ENCODE results near the gene CRB1.

CRB1 gene

GRCh38 chr1:197268012-197268411, at the start of gene CRB1:
Gene CRB1 (plus strand): TSS chr1:197268252. CDS start chr1:197268413, 161 bp downstream.
- DNase-seq (ENCODE audit: low read depth, low spot score): no peak
- no peak within 1 kb of the TSS for H3K27ac ChIP-seq

- H3K27ac ChIP-seq: no peak overlapping the region
- no peak for DNase-seq (ENCODE audit: low read depth, low spot score)
These were observed 49.2 kb upstream of the CRB1 start for GRCh38 chr1:197218857-197219256.

GRCh38 chr1:197222025-197222685, 45.9 kb upstream of the CRB1 start:
- peak; percentile 60 for DNase-seq (ENCODE audit: low read depth, low spot score)
- peak overlapping the region; percentile 57 for H3K27ac ChIP-seq

GRCh38 chr1:197222780-197223179, 45.3 kb upstream of the CRB1 start:
- H3K27ac ChIP-seq: peak overlapping the region; percentile 57
- DNase-seq (ENCODE audit: low read depth, low spot score): no peak

- DNase-seq (ENCODE audit: low read depth, low spot score): no peak
- no peak overlapping the region for H3K27ac ChIP-seq
These were observed 43.9 kb upstream of the CRB1 start for GRCh38 chr1:197224160-197224559.

- H3K27ac ChIP-seq: no peak overlapping the region
- no peak for DNase-seq (ENCODE audit: low read depth, low spot score)
These were observed 42.4 kb upstream of the CRB1 start for GRCh38 chr1:197225611-197226010.

- DNase-seq (ENCODE audit: low read depth, low spot score): no peak
- no peak overlapping the region for H3K27ac ChIP-seq
These were observed 33.5 kb upstream of the CRB1 start for GRCh38 chr1:197234581-197234980.

GRCh38 chr1:197235355-197235754, 32.7 kb upstream of the CRB1 start:
- no peak overlapping the region for H3K27ac ChIP-seq
- no peak for DNase-seq (ENCODE audit: low read depth, low spot score)

- H3K27ac ChIP-seq: no peak overlapping the region
- DNase-seq (ENCODE audit: low read depth, low spot score): no peak
These were observed 20.6 kb upstream of the CRB1 start for GRCh38 chr1:197247465-197247864.

GRCh38 chr1:197249324-197249723, 18.7 kb upstream of the CRB1 start:
- no peak for DNase-seq (ENCODE audit: low read depth, low spot score)
- H3K27ac ChIP-seq: no peak overlapping the region

GRCh38 chr1:197250616-197251015, 17.4 kb upstream of the CRB1 start:
- no peak for DNase-seq (ENCODE audit: low read depth, low spot score)
- no peak overlapping the region for H3K27ac ChIP-seq

GRCh38 chr1:197252973-197253372, 15.1 kb upstream of the CRB1 start:
- no peak for DNase-seq (ENCODE audit: low read depth, low spot score)
- no peak overlapping the region for H3K27ac ChIP-seq

GRCh38 chr1:197254866-197255265, 13.2 kb upstream of the CRB1 start:
- no peak overlapping the region for H3K27ac ChIP-seq
- no peak for DNase-seq (ENCODE audit: low read depth, low spot score)

GRCh38 chr1:197264936-197265567, 3.0 kb upstream of the CRB1 start:
- no peak overlapping the region for H3K27ac ChIP-seq
- DNase-seq (ENCODE audit: low read depth, low spot score): no peak

- no peak for DNase-seq (ENCODE audit: low read depth, low spot score)
- H3K27ac ChIP-seq: no peak overlapping the region
These were observed 1.0 kb downstream of the CRB1 start for GRCh38 chr1:197269053-197269452.

- DNase-seq (ENCODE audit: low read depth, low spot score): no peak
- no peak overlapping the region for H3K27ac ChIP-seq
These were observed 4.7 kb downstream of the CRB1 start for GRCh38 chr1:197272791-197273190.

- DNase-seq (ENCODE audit: low read depth, low spot score): no peak
- H3K27ac ChIP-seq: no peak overlapping the region
These were observed 9.1 kb downstream of the CRB1 start for GRCh38 chr1:197277166-197277565.

GRCh38 chr1:197284325-197284724, 16.3 kb downstream of the CRB1 start:
- H3K27ac ChIP-seq: no peak overlapping the region
- DNase-seq (ENCODE audit: low read depth, low spot score): no peak

GRCh38 chr1:197284966-197285365, 16.9 kb downstream of the CRB1 start:
- no peak overlapping the region for H3K27ac ChIP-seq
- DNase-seq (ENCODE audit: low read depth, low spot score): no peak

GRCh38 chr1:197285526-197286205, 17.6 kb downstream of the CRB1 start:
- no peak overlapping the region for H3K27ac ChIP-seq
- peak; percentile 46 for DNase-seq (ENCODE audit: low read depth, low spot score)

- no peak for DNase-seq (ENCODE audit: low read depth, low spot score)
- H3K27ac ChIP-seq: no peak overlapping the region
These were observed 18.6 kb downstream of the CRB1 start for GRCh38 chr1:197286634-197287033.

- no peak overlapping the region for H3K27ac ChIP-seq
- DNase-seq (ENCODE audit: low read depth, low spot score): no peak
These were observed 19.8 kb downstream of the CRB1 start for GRCh38 chr1:197287863-197288262.

Data from epithelial cell of prostate (primary cell).